NCI-H1436 treated with DMSO at 0.1 percent for 48 hours (cell line): ENCODE measurements around the gene SPDYE4.
"Not testable (repeated sequence)": the region's sequence is repeated elsewhere in the genome, so short reads cannot be mapped to it uniquely, and the experiment has no call there.

Experiments
- DNase-seq: peaks from one replicate; lab custom pipeline; 2025; lab: John Stamatoyannopoulos, UW

The SPDYE4 gene

GRCh38 chr17:8758137-8758596 lies at the start of gene SPDYE4:
SPDYE4 (minus strand) TSS chr17:8758546; CDS start chr17:8758382, 164 bp downstream.
- no peak for DNase-seq

GRCh38 chr17:8806926-8807550 lies 48.7 kb upstream of the SPDYE4 start:
- no peak for DNase-seq

- no peak for DNase-seq
Measured at GRCh38 chr17:8806253-8806925, 48.0 kb upstream of the SPDYE4 start.

- not testable (repeated sequence) for DNase-seq
Measured at GRCh38 chr17:8805396-8805795, 47.0 kb upstream of the SPDYE4 start.

- DNase-seq, result no peak
Measured at GRCh38 chr17:8803531-8804420, 45.4 kb upstream of the SPDYE4 start.

- no peak for DNase-seq
Measured at GRCh38 chr17:8801135-8801840, 42.9 kb upstream of the SPDYE4 start.

- no peak for DNase-seq
Measured at GRCh38 chr17:8800656-8801055, 42.3 kb upstream of the SPDYE4 start.

- DNase-seq, result no peak
Measured at GRCh38 chr17:8799570-8800212, 41.3 kb upstream of the SPDYE4 start.

GRCh38 chr17:8798846-8799569 lies 40.7 kb upstream of the SPDYE4 start, which contains the start of gene MFSD6L:
MFSD6L (minus strand) TSS chr17:8799365; CDS start chr17:8799120, 245 bp downstream.
- DNase-seq, result no peak

GRCh38 chr17:8798176-8798845 lies 40.0 kb upstream of the SPDYE4 start:
- no peak for DNase-seq

- DNase-seq, result no peak
Measured at GRCh38 chr17:8797621-8798175, 39.4 kb upstream of the SPDYE4 start.

- DNase-seq, result no peak
Measured at GRCh38 chr17:8794636-8795035, 36.3 kb upstream of the SPDYE4 start.

- no peak for DNase-seq
Measured at GRCh38 chr17:8793649-8794048, 35.3 kb upstream of the SPDYE4 start.

- DNase-seq, result no peak
Measured at GRCh38 chr17:8792646-8793045, 34.3 kb upstream of the SPDYE4 start.

- no peak for DNase-seq
Measured at GRCh38 chr17:8791910-8792270, 33.5 kb upstream of the SPDYE4 start.

- no peak for DNase-seq
Measured at GRCh38 chr17:8791248-8791909, 33.0 kb upstream of the SPDYE4 start.

- DNase-seq, result no peak
Measured at GRCh38 chr17:8789743-8790142, 31.4 kb upstream of the SPDYE4 start.

GRCh38 chr17:8788998-8789397 lies 30.7 kb upstream of the SPDYE4 start:
- DNase-seq, result no peak
